ENCODE data around the gene VPS37B.

GRCh38 chr12:122889761-122890520, 6.0 kb downstream of the VPS37B start:
- TF ChIP-seq CTCF (IDR thresholded peaks at IDR 0.05) (peak in 1 of 3 donors; percentile 5), POLR2AphosphoS5 (IDR thresholded peaks at IDR 0.05) (no peak), POLR2A (IDR thresholded peaks at IDR 0.05) (no peak)

Measured in breast epithelium (tissue), 3 donors.